Natural killer cell (primary cell): ENCODE results near the gene RNU5D-1. TPM values are rescaled to one million over a fixed set of nuclear protein-coding genes. Genes with fewer than 3 reads are reported as not detected.
"Not testable (repeated sequence)": the region's sequence is repeated elsewhere in the genome, so short reads cannot be mapped to it uniquely, and the experiment has no call there.

Source experiments
- ATAC-seq, 3 donors: fragments of 150-1000 bp in 2 of 3; fragments of 200-7000 bp in 1 of 3; cut with Tn5 transposase; 1 replicate in 1 of 3; 2 replicates in 2 of 3; pipeline ENCODE4 v1.10.0; 2021; ENCODE audit warnings: mild to moderate bottlenecking in 2 of 3, moderate library complexity in 2 of 3
- DNase-seq, 2 donors: peaks; one replicate each; pipeline versions ENCODE4 v3.0.0 to v3.0.0-alpha.2; 2013 to 2021; ENCODE audit warnings: mixed read lengths in 1 of 2
- H3K27ac ChIP-seq: one replicate; pipeline ENCODE4 v1.5.1; 2013; ENCODE audit warnings: mild to moderate bottlenecking, low read length
- H3K27me3 ChIP-seq: one replicate; pipeline ENCODE4 v1.6.1; 2013; ENCODE audit warnings: low read length; ENCODE audit not compliant: control insufficient read depth, insufficient read depth
- H3K36me3 ChIP-seq: one replicate; pipeline ENCODE4 v1.6.1; 2013; ENCODE audit warnings: low read length; ENCODE audit not compliant: control insufficient read depth, insufficient read depth
- H3K4me1 ChIP-seq: one replicate; pipeline ENCODE4 v1.6.1; 2013; ENCODE audit warnings: low read length; ENCODE audit not compliant: control insufficient read depth, insufficient read depth
- H3K4me3 ChIP-seq: one replicate; pipeline ENCODE4 v1.5.1; 2013; ENCODE audit warnings: low read length
- H3K9me3 ChIP-seq: one replicate; pipeline ENCODE4 v1.6.1; 2013; ENCODE audit warnings: low read length; ENCODE audit not compliant: control insufficient read depth, insufficient read depth
- H3K27ac Mint-ChIP-seq, 2 donors: one replicate each; pipeline ENCODE4 v1.8.0; 2022; ENCODE audit warnings: mild to moderate bottlenecking in 2 of 2, mixed read lengths in 2 of 2, moderate library complexity in 1 of 2
- H3K27me3 Mint-ChIP-seq, 2 donors: one replicate each; pipeline ENCODE4 v1.8.0; 2022; ENCODE audit warnings: low read depth in 2 of 2, mixed read lengths in 2 of 2
- H3K36me3 Mint-ChIP-seq: one replicate; pipeline ENCODE4 v1.8.0; 2022; ENCODE audit warnings: mixed read lengths
- H3K4me1 Mint-ChIP-seq, 2 donors: one replicate each; pipeline ENCODE4 v1.8.0; 2022; ENCODE audit warnings: mixed read lengths in 2 of 2
- H3K4me3 Mint-ChIP-seq: one replicate; pipeline ENCODE4 v1.8.0; 2022; ENCODE audit warnings: mild to moderate bottlenecking, moderate library complexity, mixed read lengths
- H3K9me3 Mint-ChIP-seq, 2 donors: one replicate each; pipeline ENCODE4 v1.8.0; 2022; ENCODE audit warnings: mixed read lengths in 2 of 2
- WGBS: methylation state at CpG from one replicate; pipeline ENCODE4 v1.1.7; 2013; ENCODE audit warnings: missing lambda C conversion rate; ENCODE audit not compliant: insufficient coverage; 5-methylcytosine and 5-hydroxymethylcytosine counted together
- intact Hi-C: fragments of 100-400 bp; cut with micrococcal nuclease; formaldehyde crosslinking; loops from one replicate; pipeline ENCODE4 v1.14.2; 2022
- total RNA-seq, 4 donors: library from RNA; stranded (reverse); fragments of 120-200 nt in 1 of 4; gene quantifications; one replicate each; pipeline versions ENCODE4 v1.2.3 to v1.2.4, GENCODE V29; 2013 to 2022
- TF ChIP-seq, protein P1 (sequence below): fragments of 200-600 bp; IDR thresholded peaks from one replicate; pipeline ENCODE4 v1.8.0; 2022; ENCODE audit warnings: antibody characterized with exemption

The RNU5D-1 gene
- total RNA-seq, 3 donors from 2014 or later (not counting 1 experiment from before 2014, with no cell fraction given): not detected

DNA sequence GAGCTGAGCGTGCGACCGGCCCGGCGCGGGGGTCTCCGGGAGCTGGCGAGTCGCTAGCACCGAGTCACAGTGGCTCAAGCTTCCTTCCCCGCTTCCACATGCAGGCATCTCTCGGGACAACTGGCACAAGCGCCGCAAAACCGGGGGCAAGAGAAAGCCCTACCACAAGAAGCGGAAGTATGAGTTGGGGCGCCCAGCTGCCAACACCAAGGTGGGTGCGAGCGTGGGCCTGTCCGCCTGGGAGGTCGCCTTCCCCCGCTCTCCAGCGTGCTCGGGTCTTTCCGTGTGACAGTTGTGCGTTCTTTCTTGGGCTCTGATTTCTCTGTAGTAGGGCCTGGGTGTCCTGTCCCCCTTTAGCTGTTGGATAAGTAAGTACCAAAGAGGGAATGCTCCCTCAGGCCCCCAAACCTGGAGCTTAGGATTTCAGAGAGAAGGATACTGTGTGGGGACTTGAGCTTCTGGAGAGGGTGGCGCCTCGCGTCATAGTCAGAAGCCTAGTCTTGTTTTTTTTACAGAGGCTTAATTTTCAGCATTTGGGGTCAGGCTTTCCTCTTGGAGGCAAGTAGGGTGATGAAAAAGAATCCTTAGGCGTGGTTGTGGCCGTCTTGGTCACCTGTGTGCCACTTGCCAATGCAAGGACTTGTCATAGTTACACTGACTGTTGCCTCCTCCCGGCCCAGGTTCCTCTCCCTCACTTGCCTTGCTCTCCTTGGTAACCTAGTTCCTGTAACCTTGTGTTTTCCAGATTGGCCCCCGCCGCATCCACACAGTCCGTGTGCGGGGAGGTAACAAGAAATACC, 45.2 kb upstream of the RNU5D-1 start:
- peaks cover 30 to 36% of the 10 kb centered on the region in 2 donors for H3K4me1 Mint-ChIP-seq
- Histone ChIP-seq H3K4me3 (peak overlapping the region; percentile 65), H3K27me3 (no peaks in the 10 kb centered on the region), H3K4me1 (peaks cover 26% of the 10 kb centered on the region), H3K9me3 (no peaks in the 10 kb centered on the region), H3K36me3 (peaks cover 29% of the 10 kb centered on the region), H3K27ac (peak overlapping the region; percentile 85)
- intact Hi-C loops: loop anchor here (2.0 to 5.0 kb wide), 4 partner anchors 37 to 911 kb away; partner anchors contain the start of genes GPBP1L1, HECTD3, KIF2C and RNU5D-1
- 7% methylated on average over 36 of the region's 36 CpGs for WGBS
- TF ChIP-seq, protein P1, sequence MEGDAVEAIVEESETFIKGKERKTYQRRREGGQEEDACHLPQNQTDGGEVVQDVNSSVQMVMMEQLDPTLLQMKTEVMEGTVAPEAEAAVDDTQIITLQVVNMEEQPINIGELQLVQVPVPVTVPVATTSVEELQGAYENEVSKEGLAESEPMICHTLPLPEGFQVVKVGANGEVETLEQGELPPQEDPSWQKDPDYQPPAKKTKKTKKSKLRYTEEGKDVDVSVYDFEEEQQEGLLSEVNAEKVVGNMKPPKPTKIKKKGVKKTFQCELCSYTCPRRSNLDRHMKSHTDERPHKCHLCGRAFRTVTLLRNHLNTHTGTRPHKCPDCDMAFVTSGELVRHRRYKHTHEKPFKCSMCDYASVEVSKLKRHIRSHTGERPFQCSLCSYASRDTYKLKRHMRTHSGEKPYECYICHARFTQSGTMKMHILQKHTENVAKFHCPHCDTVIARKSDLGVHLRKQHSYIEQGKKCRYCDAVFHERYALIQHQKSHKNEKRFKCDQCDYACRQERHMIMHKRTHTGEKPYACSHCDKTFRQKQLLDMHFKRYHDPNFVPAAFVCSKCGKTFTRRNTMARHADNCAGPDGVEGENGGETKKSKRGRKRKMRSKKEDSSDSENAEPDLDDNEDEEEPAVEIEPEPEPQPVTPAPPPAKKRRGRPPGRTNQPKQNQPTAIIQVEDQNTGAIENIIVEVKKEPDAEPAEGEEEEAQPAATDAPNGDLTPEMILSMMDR: no peak
- ATAC-seq (peak; percentile 35 to 51 (median 39)), DNase-seq (peak in 1 of 2 donors; percentile 55)
- H3K9me3 Mint-ChIP-seq: no peaks in the 10 kb centered on the region
- H3K27ac Mint-ChIP-seq: peak overlapping the region; percentile 92 to 97
- peak overlapping the region; percentile 99 for H3K4me3 Mint-ChIP-seq
- H3K36me3 Mint-ChIP-seq: no peaks in the 10 kb centered on the region
- no peaks in the 10 kb centered on the region for H3K27me3 Mint-ChIP-seq

DNA sequence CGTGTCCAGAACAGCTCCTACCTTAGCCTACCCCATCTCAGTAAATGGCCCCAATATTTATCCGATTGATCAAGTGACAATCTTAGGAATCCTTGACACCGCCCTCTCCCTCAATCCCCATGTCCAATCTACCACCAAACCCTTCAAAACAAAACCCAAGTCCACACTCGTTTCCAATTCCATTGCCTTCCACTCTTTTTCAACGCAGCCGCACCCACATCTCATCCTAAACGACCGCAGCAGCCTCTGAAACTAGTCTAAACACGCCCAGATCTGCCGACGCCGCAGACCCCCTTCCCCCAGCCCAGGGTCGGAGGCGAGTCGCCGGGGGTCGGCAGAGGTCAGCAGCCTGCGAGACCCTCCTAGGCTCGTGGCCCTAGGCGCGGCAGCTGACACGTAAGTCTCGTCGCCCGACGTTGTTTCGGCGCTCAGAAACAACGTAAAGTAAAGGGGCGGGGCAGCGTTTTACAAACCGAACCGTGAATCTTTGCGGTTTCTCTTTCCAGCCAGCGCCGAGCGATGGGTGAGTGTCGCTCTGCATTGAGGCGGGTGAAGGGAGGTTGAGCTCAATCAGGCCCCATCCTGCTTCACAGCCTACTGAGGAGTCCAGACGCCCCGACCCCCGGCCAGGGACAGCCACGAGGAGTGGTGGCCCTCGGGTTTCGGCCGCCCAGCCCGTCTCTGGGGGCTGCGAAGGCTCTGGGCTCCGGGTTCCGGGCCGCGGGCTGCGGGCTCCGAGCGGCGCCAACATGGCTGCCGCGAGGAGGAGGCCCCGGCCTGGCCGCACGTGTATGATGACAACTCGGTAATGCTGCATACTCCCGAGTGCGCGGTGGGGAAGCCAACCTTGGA, 44.3 kb upstream of the RNU5D-1 start, which contains the start of gene RPS8:
Gene RPS8 (plus strand): TSS at position 463 of the 852 bp plus-strand sequence. CDS start 57 bp downstream, at position 520.
- Mint-ChIP-seq H3K4me1 (peaks cover 30 to 36% of the 10 kb centered on the region in 2 donors), H3K36me3 (no peaks in the 10 kb centered on the region), H3K27me3 (no peaks in the 10 kb centered on the region), H3K4me3 (peak within 1 kb of the TSS; percentile 99), H3K9me3 (no peaks in the 10 kb centered on the region), H3K27ac (peak within 1 kb of the TSS; percentile 92 to 97)
- H3K4me1 ChIP-seq: peaks cover 26% of the 10 kb centered on the region
- intact Hi-C loops: loop anchor here (2.0 to 5.0 kb wide), 4 partner anchors 37 to 912 kb away; partner anchors contain the start of genes GPBP1L1, HECTD3, KIF2C and RNU5D-1
- DNase-seq: peak; percentile 84 to 96
- H3K27me3 ChIP-seq: no peaks in the 10 kb centered on the region
- TF ChIP-seq, protein P1: no peak
- under 1% methylated on average over 65 of the region's 65 CpGs for WGBS
- peak; percentile 83 to 89 (median 86) for ATAC-seq
- peaks cover 26% of the 10 kb centered on the region for H3K36me3 ChIP-seq
- no peaks in the 10 kb centered on the region for H3K9me3 ChIP-seq
- H3K4me3 ChIP-seq: peak within 1 kb of the TSS; percentile 65
- peak within 1 kb of the TSS; percentile 85 for H3K27ac ChIP-seq

DNA sequence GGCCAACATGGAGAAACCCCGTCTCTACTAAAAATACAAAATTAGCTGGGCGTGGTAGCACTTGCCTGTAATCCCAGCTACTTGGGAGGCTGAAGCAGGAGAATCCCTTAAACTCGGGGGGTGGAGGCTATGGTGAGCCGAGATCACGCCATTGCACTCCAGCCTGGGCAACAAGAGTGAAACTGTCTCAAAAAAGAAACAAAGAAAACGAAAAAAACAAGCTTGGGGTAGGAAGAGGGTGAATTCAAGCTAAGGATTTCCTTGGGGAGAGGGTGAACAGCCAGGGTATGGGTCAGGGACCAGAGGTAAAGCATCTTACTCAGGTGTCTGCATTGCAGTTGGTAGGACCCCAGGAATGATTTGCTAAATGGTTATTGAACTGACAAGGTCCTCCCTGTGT, 35.5 kb upstream of the RNU5D-1 start:
- H3K27me3 Mint-ChIP-seq, DNase-seq, H3K36me3 ChIP-seq, H3K4me1 ChIP-seq, H3K27me3 ChIP-seq, H3K4me3 Mint-ChIP-seq, H3K27ac Mint-ChIP-seq, H3K36me3 Mint-ChIP-seq, H3K9me3 ChIP-seq, H3K4me3 ChIP-seq, ATAC-seq, H3K27ac ChIP-seq, intact Hi-C loops, H3K9me3 Mint-ChIP-seq, H3K4me1 Mint-ChIP-seq: not testable (repeated sequence)
- 97% methylated on average over 6 of the region's 6 CpGs for WGBS

DNA sequence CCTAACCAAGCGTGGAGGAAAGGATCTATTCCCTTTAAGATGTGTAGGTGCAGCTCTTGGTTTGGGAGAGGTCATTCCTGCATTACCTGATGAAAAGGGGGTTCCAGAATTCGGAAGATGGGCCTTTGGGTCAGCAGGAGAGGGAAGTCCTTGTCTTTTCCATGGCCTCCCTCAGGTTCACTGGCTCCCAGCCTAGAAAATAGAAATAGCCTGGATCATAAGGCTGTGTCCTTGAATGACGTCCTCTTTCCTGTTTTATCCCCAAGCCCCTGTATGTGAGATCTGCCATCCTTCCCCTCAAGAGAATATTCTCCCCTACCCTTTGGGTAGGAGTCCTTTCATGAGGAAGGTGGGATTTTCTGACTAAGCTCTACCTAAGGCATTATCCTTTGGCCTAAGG, 29.9 kb upstream of the RNU5D-1 start:
- intact Hi-C loops: no loop called here
- DNase-seq (no peak), ATAC-seq (no peak)
- H3K36me3 ChIP-seq: peaks cover 6% of the 10 kb centered on the region
- 92% methylated on average over 3 of the region's 3 CpGs for WGBS
- H3K4me3 Mint-ChIP-seq: no peak overlapping the region
- no peak overlapping the region for H3K27ac ChIP-seq
- H3K4me1 ChIP-seq: peaks cover 8% of the 10 kb centered on the region
- H3K9me3 ChIP-seq: no peaks in the 10 kb centered on the region
- H3K27me3 Mint-ChIP-seq: no peaks in the 10 kb centered on the region
- H3K27me3 ChIP-seq: no peaks in the 10 kb centered on the region
- no peak overlapping the region for H3K27ac Mint-ChIP-seq
- H3K4me3 ChIP-seq: no peak overlapping the region
- H3K4me1 Mint-ChIP-seq: peaks cover 0 to 8% of the 10 kb centered on the region in 2 donors
- H3K36me3 Mint-ChIP-seq: no peaks in the 10 kb centered on the region
- TF ChIP-seq, protein P1: no peak
- H3K9me3 Mint-ChIP-seq: no peaks in the 10 kb centered on the region
